ENCODE measurements around the gene SLC46A1.
A peak's percentile ranks its signal among the peaks of the same experiment; 100 is the strongest.

Gene SLC46A1

GRCh38 chr17:28346199-28346580 is 59.8 kb downstream of the SLC46A1 start:
- Histone ChIP-seq H3K4me1 (ENCODE audit: control insufficient read depth, insufficient read depth, low read length) (peaks cover 30% of the 10 kb centered on the region), H3K9ac (ENCODE audit: low read depth, low read length) (peak overlapping the region; percentile 34), H3K4me3 (ENCODE audit: low read length) (no peak overlapping the region), H3K27me3 (ENCODE audit: control insufficient read depth, insufficient read depth, low read length) (no peaks in the 10 kb centered on the region), H3K36me3 (ENCODE audit: insufficient read depth, low read length) (peaks cover 92% of the 10 kb centered on the region), H3K9me3 (replicated peaks; ENCODE audit: low read length) (no peaks in the 10 kb centered on the region), H3K4me2 (ENCODE audit: low read length) (no peak overlapping the region)

- Histone ChIP-seq H3K36me3 (ENCODE audit: insufficient read depth, low read length) (peaks cover 90% of the 10 kb centered on the region), H3K9me3 (replicated peaks; ENCODE audit: low read length) (no peaks in the 10 kb centered on the region), H3K4me2 (ENCODE audit: low read length) (no peak overlapping the region), H3K27me3 (ENCODE audit: control insufficient read depth, insufficient read depth, low read length) (no peaks in the 10 kb centered on the region), H3K4me3 (ENCODE audit: low read length) (no peak overlapping the region), H3K4me1 (ENCODE audit: control insufficient read depth, insufficient read depth, low read length) (peaks cover 30% of the 10 kb centered on the region), H3K9ac (ENCODE audit: low read depth, low read length) (no peak overlapping the region)
Measured at GRCh38 chr17:28345419-28346198, 60.4 kb downstream of the SLC46A1 start.
